Measurements from ENCODE around the gene LCMT1. TPM values are rescaled to one million over a fixed set of nuclear protein-coding genes. Genes with fewer than 3 reads are reported as not detected.

Gene LCMT1
- total and polyA plus RNA-seq, 9 of the 15 experiments (the other 6 are each of a cell fraction or from before 2014, with no cell fraction given) = 20.0 to 42.8 (median 32.3) TPM

DNA sequence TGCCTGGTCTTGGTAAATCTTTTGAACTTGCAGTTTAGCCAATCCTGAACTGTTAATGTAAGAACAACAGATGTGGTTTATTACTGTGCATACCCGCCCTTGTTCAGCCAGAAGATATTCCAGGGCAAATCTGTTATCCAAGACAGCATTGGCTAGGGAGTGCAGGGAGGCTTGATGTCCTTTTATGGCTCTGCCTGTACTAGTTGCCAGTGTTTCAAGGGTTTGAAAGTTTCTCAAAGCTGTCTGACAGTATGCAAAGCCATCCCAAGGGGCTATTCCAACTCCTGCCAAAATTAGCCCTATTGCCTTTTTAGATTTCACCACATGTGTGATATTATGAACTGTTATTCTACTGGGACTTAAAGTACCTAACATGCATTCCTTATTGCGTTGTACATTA lies 30.1 kb downstream of the LCMT1 start (continued):
- TF ChIP-seq, protein P1, sequence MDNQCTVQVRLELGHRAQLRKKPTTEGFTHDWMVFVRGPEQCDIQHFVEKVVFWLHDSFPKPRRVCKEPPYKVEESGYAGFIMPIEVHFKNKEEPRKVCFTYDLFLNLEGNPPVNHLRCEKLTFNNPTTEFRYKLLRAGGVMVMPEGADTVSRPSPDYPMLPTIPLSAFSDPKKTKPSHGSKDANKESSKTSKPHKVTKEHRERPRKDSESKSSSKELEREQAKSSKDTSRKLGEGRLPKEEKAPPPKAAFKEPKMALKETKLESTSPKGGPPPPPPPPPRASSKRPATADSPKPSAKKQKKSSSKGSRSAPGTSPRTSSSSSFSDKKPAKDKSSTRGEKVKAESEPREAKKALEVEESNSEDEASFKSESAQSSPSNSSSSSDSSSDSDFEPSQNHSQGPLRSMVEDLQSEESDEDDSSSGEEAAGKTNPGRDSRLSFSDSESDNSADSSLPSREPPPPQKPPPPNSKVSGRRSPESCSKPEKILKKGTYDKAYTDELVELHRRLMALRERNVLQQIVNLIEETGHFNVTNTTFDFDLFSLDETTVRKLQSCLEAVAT (IDR thresholded peaks at IDR 0.05) = no peak
- TF ChIP-seq MAFG (tag; conservative IDR thresholded peaks at IDR 0.05) = no peak
- TF ChIP-seq ZNF584 (CRISPR knock-in tag; IDR thresholded peaks at IDR 0.05; ENCODE audit: low read depth) = no peak
- no peak for TF ChIP-seq MIER1 (IDR thresholded peaks at IDR 0.05; ENCODE audit: low read depth)
- no peak for TF ChIP-seq RUNX1 (IDR thresholded peaks at IDR 0.05; ENCODE audit: low read depth)
- no peak for TF ChIP-seq ZNF41 (CRISPR knock-in tag; conservative IDR thresholded peaks at IDR 0.05)
- TF ChIP-seq ZZZ3 (IDR thresholded peaks at IDR 0.05) = no peak
- TF ChIP-seq ETS2 (tag; IDR thresholded peaks at IDR 0.05; ENCODE audit: borderline replicate concordance, poor library complexity, severe bottlenecking) = no peak

DNA sequence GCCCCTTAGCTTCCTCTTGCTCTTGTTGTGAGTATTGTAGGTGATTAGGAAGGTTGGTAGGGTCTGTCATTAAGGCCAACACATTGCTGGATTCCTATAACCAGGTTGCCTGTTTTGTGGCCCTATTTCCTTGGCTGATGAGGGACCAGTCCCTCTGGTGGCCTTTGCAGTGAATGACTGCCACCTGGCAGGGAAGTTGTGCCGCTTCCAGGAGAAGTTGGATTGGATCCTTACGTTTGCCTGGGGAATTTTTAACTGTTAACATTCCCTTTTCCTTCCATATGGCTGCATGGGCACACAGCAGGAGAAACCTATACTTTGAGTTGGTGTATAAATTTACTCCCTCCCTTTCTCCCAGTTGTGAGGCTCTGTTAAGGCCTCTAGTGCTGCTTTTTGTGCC lies 32.4 kb downstream of the LCMT1 start:
- Histone ChIP-seq H3K4me2 (ENCODE audit: insufficient read depth, low read length) (no peak overlapping the region), H3K27ac (ENCODE audit: extremely low read depth, low read depth, low read length) (no peak overlapping the region), H3K9me3 (replicated peaks; ENCODE audit: control insufficient read depth, insufficient read depth, low read depth, low read length) (no peaks in the 10 kb centered on the region), H3K9me1 (ENCODE audit: control insufficient read depth, insufficient read depth, low read length) (no peaks in the 10 kb centered on the region), H2AFZ (ENCODE audit: low read depth, low read length) (no peak overlapping the region), H3K36me3 (ENCODE audit: control insufficient read depth, insufficient read depth, low read length) (peaks cover 26% of the 10 kb centered on the region; the same call in 2 of the 3 replicates), H3K4me3 (no peak overlapping the region), H4K20me1 (replicated peaks; ENCODE audit: control insufficient read depth, insufficient read depth, low read length) (no peaks in the 10 kb centered on the region), H3K9ac (ENCODE audit: insufficient read depth in 1 of 2, low read depth in 2 of 2, low read length in 2 of 2) (no peak overlapping the region), H3K79me2 (ENCODE audit: control insufficient read depth, insufficient read depth, low read length) (no peaks in the 10 kb centered on the region), H3K27me3 (ENCODE audit: control insufficient read depth in 2 of 2, insufficient read depth in 2 of 2, low read length in 2 of 2) (no peaks in the 10 kb centered on the region), H3K4me1 (replicated peaks in 1 of 2; ENCODE audit: control insufficient read depth in 2 of 2, insufficient read depth in 2 of 2, low read length in 2 of 2) (0 out of 5 replicates have a peak, but pooled peaks cover 0 to 4% of the 10 kb centered on the region in 2 experiments)
- in situ Hi-C loops (cut with MboI) (no loop called here), intact Hi-C loops (cut with micrococcal nuclease) (no loop called here)
- 46% methylated on average over 2 of the region's 2 CpGs for WGBS (ENCODE audit: insufficient coverage, low coverage, missing lambda C conversion rate)
- BruUV-seq (replicated peaks) = no TSS peak
- ChIA-PET CTCF (ENCODE audit: low intra/inter-chr PET ratio) (no interaction called here), POLR2A (interaction anchor here (1.8 kb wide), 1 partner anchor 10 kb away, joined by 4 read pairs; no protein-coding TSS in a partner anchor)
- DNase-seq (ENCODE audit: extremely low read depth in 1 of 4, low spot score in 3 of 4) = peak in 3 of 4 experiments; percentile 12 to 19 (median 17)
- ATAC-seq = peak; percentile 51; the same call in 1 of the 3 replicates
- peak; percentile 79 for FAIRE-seq
- TF ChIP-seq SMARCE1 (IDR thresholded peaks at IDR 0.05) (no peak), ZNF507 (tag; conservative IDR thresholded peaks at IDR 0.05) (no peak), IFI16 (CRISPR knock-in tag; IDR thresholded peaks at IDR 0.05) (no peak), CEBPB (tag; IDR thresholded peaks at IDR 0.05) (no peak)
- TF ChIP-seq, protein P2, sequence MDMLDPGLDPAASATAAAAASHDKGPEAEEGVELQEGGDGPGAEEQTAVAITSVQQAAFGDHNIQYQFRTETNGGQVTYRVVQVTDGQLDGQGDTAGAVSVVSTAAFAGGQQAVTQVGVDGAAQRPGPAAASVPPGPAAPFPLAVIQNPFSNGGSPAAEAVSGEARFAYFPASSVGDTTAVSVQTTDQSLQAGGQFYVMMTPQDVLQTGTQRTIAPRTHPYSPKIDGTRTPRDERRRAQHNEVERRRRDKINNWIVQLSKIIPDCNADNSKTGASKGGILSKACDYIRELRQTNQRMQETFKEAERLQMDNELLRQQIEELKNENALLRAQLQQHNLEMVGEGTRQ (CRISPR knock-in tag; IDR thresholded peaks at IDR 0.05) = no peak

All from K562 (cell line).